Neural progenitor cell (in vitro differentiated cells): ENCODE results near the gene PDE3B.
"Not testable (repeated sequence)": the region's sequence is repeated elsewhere in the genome, so short reads cannot be mapped to it uniquely, and the experiment has no call there.

Source experiments
- CTCF ChIP-seq: fragments of 200-600 bp; sonication (generic); IDR thresholded peaks from 2 replicates; pipeline ENCODE4 v1.5.1; 2017; ENCODE audit warnings: antibody characterized with exemption, mild to moderate bottlenecking
- EZH2 ChIP-seq: fragments of 200-600 bp; sonication (generic); IDR thresholded peaks from 2 replicates; pipeline ENCODE4 v1.6.1; 2017; ENCODE audit warnings: antibody characterized with exemption, mild to moderate bottlenecking, moderate library complexity
- EZH2phosphoT487 ChIP-seq: fragments of 200-600 bp; sonication (generic); IDR thresholded peaks from 2 replicates; pipeline ENCODE4 v1.6.1; 2017; ENCODE audit warnings: antibody characterized with exemption

- TF ChIP-seq EZH2, CTCF, EZH2phosphoT487: not testable (repeated sequence)
Observed at GRCh38 chr11:14883683-14884082, 240.1 kb downstream of the PDE3B start.
